ENCODE data around the gene FAM98C. TPM values are rescaled to one million over a fixed set of nuclear protein-coding genes. Genes with fewer than 3 reads are reported as not detected.

FAM98C gene
- total RNA-seq, 4 donors from 2014 or later = 24.9 to 69.0 (median 50.3) TPM

DNA sequence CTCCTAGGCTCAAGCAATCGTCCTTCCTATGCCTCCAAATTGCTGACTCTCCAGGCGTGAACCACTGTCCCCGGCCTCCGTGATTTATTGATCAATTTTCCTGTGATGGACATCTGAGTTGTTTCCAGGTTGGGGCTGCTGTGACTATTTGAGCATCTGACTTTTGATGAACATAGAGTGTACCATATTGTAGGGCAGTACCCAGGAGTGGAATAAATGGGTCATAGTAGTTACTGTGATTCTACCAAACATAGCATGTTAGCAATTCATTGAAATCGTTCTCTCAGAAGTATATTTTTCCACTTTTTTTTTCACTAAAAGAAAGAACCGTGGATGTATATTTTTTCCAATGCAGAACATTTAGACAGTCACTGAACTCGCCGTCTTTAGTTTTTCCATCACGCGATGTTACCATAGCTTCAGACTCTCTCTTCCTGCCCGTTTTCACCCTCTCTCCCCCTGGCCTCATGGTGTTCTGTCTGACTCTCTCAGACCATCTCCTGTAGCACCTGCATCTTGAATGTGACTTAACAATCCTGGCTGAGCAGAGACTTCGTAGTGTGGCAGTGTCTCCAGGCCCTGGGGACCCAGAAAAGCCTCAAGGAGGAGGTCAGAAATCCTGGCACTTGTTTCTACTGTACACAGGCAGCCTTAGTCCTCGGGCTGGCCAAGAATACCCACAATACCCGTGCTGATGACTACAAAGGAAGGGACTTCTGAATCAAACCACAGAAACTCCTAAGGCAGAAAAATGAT, 26.3 kb downstream of the FAM98C start:
- Histone ChIP-seq H3K36me3 (no peaks in the 10 kb centered on the region), H3K27ac (no peak overlapping the region), H3K4me1 (peaks cover 0 to 4% (median 0%) of the 10 kb centered on the region in 4 donors), H3K27me3 (peaks cover 0 to 61% of the 10 kb centered on the region in 2 donors), H3K9me3 (no peaks in the 10 kb centered on the region), H3K4me3 (no peak overlapping the region)
- DNase-seq (ENCODE audit: low spot score in 2 of 2) = no peak
- TF ChIP-seq POLR2A (IDR thresholded peaks at IDR 0.05) (no peak), EP300 (IDR thresholded peaks at IDR 0.05) (no peak)
- TF ChIP-seq, protein P1, sequence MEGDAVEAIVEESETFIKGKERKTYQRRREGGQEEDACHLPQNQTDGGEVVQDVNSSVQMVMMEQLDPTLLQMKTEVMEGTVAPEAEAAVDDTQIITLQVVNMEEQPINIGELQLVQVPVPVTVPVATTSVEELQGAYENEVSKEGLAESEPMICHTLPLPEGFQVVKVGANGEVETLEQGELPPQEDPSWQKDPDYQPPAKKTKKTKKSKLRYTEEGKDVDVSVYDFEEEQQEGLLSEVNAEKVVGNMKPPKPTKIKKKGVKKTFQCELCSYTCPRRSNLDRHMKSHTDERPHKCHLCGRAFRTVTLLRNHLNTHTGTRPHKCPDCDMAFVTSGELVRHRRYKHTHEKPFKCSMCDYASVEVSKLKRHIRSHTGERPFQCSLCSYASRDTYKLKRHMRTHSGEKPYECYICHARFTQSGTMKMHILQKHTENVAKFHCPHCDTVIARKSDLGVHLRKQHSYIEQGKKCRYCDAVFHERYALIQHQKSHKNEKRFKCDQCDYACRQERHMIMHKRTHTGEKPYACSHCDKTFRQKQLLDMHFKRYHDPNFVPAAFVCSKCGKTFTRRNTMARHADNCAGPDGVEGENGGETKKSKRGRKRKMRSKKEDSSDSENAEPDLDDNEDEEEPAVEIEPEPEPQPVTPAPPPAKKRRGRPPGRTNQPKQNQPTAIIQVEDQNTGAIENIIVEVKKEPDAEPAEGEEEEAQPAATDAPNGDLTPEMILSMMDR (IDR thresholded peaks at IDR 0.05) = no peak
- WGBS, 2 donors = 58 to 65% methylated on average over 14 of the region's 14 CpGs

DNA sequence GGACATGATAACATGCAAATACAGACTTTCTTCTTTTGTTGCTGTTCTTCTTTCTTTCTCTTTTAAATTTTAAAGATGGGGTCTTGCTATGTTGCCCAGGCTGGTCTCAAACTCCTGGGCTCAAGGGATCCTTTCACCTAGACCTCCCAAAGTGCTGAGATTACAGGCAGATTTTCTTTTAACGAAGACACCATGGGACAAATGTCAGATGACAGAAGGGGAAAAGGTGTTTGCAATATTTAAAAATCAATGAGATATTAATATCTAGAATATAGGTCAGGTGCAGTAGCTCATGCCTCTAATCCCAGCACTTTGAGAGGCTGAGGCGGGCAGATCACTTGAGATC, 26.9 kb downstream of the FAM98C start:
- Histone ChIP-seq H3K27ac (no peak overlapping the region), H3K4me3 (no peak overlapping the region), H3K36me3 (no peaks in the 10 kb centered on the region), H3K9me3 (no peaks in the 10 kb centered on the region), H3K4me1 (peaks cover 0 to 4% (median 0%) of the 10 kb centered on the region in 4 donors), H3K27me3 (peaks cover 0 to 61% of the 10 kb centered on the region in 2 donors)
- TF ChIP-seq POLR2A (IDR thresholded peaks at IDR 0.05) = no peak
- no peak for TF ChIP-seq EP300 (IDR thresholded peaks at IDR 0.05)
- TF ChIP-seq, protein P1 (IDR thresholded peaks at IDR 0.05) = no peak
- no peak for DNase-seq (ENCODE audit: low spot score in 2 of 2)
- WGBS, 2 donors = 79 to 94% methylated on average over 2 of the region's 2 CpGs

DNA sequence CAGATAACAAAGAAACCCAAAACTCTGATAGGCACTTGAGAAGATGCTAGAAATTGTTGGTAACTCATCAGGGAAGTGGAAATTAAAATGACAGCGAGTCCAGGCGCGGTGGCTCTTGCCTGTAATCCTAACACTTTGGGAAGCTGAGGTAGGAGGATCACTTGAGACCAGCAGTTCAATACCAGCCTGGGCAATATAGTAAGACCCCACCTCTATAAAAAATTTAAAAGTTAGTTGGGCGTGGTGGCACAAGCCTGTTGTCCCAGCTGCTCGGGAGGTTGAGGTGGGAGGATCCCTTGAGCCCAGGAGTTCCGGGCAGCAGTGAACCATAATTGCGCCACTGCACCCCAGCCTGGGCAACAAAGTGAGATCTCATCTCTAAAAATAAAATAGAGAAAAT, 28.0 kb downstream of the FAM98C start:
- Histone ChIP-seq H3K9me3 (no peaks in the 10 kb centered on the region), H3K27me3 (peaks cover 0 to 61% of the 10 kb centered on the region in 2 donors), H3K36me3 (no peaks in the 10 kb centered on the region), H3K4me3 (no peak overlapping the region), H3K27ac (no peak overlapping the region), H3K4me1 (peaks cover 0 to 4% (median 0%) of the 10 kb centered on the region in 4 donors)
- no peak for TF ChIP-seq POLR2A (IDR thresholded peaks at IDR 0.05)
- TF ChIP-seq EP300 (IDR thresholded peaks at IDR 0.05) = no peak
- TF ChIP-seq, protein P1 (IDR thresholded peaks at IDR 0.05) = no peak
- no peak for DNase-seq (ENCODE audit: low spot score in 2 of 2)
- 84 to 88% methylated on average over 7 of the region's 7 CpGs for WGBS, 2 donors

DNA sequence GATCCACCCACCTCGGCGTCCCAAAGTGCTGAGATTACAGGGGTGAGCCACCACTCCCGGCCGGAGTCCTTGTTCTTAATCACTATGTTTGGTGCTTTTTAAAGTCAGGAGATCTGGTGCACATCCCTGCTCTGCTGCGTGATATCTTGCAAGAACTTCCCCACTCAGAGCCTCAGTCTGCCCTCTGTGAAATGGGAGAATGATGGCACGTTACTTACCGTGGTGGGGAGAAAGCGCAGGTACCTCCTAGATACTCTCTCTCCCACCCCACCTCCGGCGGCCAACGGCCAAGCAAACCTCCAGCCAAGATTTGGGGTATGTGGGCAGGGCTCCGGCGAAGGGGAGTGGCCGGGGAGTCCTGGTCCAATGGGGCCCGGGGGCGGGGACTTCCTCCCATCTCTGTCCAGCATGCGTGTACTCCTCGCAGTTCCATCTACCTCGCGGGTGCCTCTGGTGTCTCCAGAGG, 30.4 kb downstream of the FAM98C start, which contains the start of gene RYR1:
TSS of gene RYR1 (plus strand) at position 424 of the 466 bp plus-strand sequence. CDS start 139 bp downstream, outside the sequence.
- WGBS, 2 donors = 10 to 31% methylated on average over 10 to 15 of the region's 20 CpGs
- Histone ChIP-seq H3K9me3 (no peaks in the 10 kb centered on the region), H3K27ac (no peak within 1 kb of the TSS), H3K4me3 (peak within 1 kb of the TSS in 1 of 4 donors; percentile 36), H3K36me3 (no peaks in the 10 kb centered on the region), H3K4me1 (peaks cover 0 to 4% (median 0%) of the 10 kb centered on the region in 4 donors), H3K27me3 (peaks cover 0 to 51% of the 10 kb centered on the region in 2 donors)
- TF ChIP-seq POLR2A (IDR thresholded peaks at IDR 0.05) = no peak
- TF ChIP-seq, protein P1 (IDR thresholded peaks at IDR 0.05) = no peak
- no peak for TF ChIP-seq EP300 (IDR thresholded peaks at IDR 0.05)
- DNase-seq (ENCODE audit: low spot score in 2 of 2) = peak in 1 of 2 donors; percentile 36

DNA sequence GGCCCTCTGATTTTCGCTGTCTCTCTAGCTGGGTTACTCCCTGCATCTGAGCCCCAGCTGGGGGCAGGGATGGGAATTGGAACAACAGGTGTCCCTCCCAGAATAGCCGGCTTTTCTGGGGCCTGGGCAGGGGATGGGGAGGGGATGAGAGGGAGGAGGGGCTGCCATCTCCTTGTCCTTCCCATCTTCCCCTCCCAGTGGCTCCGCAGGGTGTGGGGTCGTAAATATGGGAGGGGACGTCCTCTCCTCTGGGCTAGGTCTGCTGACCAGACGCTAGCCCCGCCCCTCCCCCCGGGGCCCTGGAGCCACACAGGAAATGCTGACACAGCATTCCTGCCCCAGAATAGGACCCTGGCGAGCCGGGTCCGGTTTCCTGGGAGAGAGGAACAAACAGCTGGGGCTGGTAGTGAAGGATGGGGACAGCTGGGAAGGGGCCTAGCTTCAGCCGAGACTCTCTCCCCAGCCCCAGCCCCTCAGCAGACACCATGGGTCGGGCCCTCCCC, 31.7 kb downstream of the FAM98C start:
- H3K27me3 ChIP-seq = peaks cover 0 to 48% of the 10 kb centered on the region in 2 donors
- DNase-seq (ENCODE audit: low spot score in 2 of 2) = peak in 1 of 2 donors; percentile 22
- H3K9me3 ChIP-seq = no peaks in the 10 kb centered on the region
- peak overlapping the region in 1 of 4 donors; percentile 36 for H3K4me3 ChIP-seq
- H3K36me3 ChIP-seq = no peaks in the 10 kb centered on the region
- no peak overlapping the region for H3K27ac ChIP-seq
- 4 to 8% methylated on average over 5 to 13 of the region's 13 CpGs for WGBS, 2 donors
- H3K4me1 ChIP-seq = peaks cover 0 to 4% (median 0%) of the 10 kb centered on the region in 4 donors
- no peak for TF ChIP-seq POLR2A (IDR thresholded peaks at IDR 0.05)
- no peak for TF ChIP-seq EP300 (IDR thresholded peaks at IDR 0.05)
- TF ChIP-seq, protein P1 (IDR thresholded peaks at IDR 0.05) = no peak
